Measurements from ENCODE around the gene NASP. TPM values are rescaled to one million over a fixed set of nuclear protein-coding genes. Genes with fewer than 3 reads are reported as not detected.

Gene NASP
- polyA plus RNA-seq, 1 of the 3 experiments (the other 2 are of a cell fraction): 152 TPM

GRCh38 chr1:45629035-45629434 lies 45.2 kb downstream of the NASP start:
- no peaks in the 10 kb centered on the region for H3K9me2 ChIP-seq
- no peak overlapping the region for H3K4me2 ChIP-seq
- peaks cover 18% of the 10 kb centered on the region for H3F3A ChIP-seq (replicated peaks; ENCODE audit: insufficient read depth)
- H3K9ac ChIP-seq: no peak overlapping the region
- no peaks in the 10 kb centered on the region for H3K9me3 ChIP-seq
- peaks cover 53 to 65% of the 10 kb centered on the region in 2 experiments for H3K36me3 ChIP-seq (replicated peaks in 1 of 2; ENCODE audit: control insufficient read depth in 1 of 2, insufficient read depth in 2 of 2, low read length in 1 of 2)
- no peaks in the 10 kb centered on the region for H3K27me3 ChIP-seq (ENCODE audit: insufficient read depth)
- no peak overlapping the region for H2AFZ ChIP-seq (ENCODE audit: low read depth)
- ChIA-PET CTCF (no interaction called here), POLR2A (no interaction called here)
- no peak overlapping the region for H3K4me3 ChIP-seq (ENCODE audit: low read depth in 2 of 2, low read length in 1 of 2)
- DNase-seq: no peak
- H3K4me1 ChIP-seq (ENCODE audit: control insufficient read depth in 1 of 2, insufficient read depth in 2 of 2, low read depth in 1 of 2, low read length in 1 of 2): no peaks in the 10 kb centered on the region; a peak in 1 of 4 replicates
- no peak overlapping the region for H3K27ac ChIP-seq (ENCODE audit: low read depth in 2 of 2, low read length in 1 of 2)
- no peak for TF ChIP-seq ELF1 (IDR thresholded peaks at IDR 0.05)
- no peak for TF ChIP-seq FOSL2 (IDR thresholded peaks at IDR 0.05; ENCODE audit: borderline replicate concordance, low read depth)
- no peak for TF ChIP-seq IRF3 (IDR thresholded peaks at IDR 0.05; ENCODE audit: low read depth, low read length)
- TF ChIP-seq FOXM1 (IDR thresholded peaks at IDR 0.05; ENCODE audit: low read depth): no peak
- no peak for TF ChIP-seq SMC3 (IDR thresholded peaks at IDR 0.05; ENCODE audit: low read depth, low read length)
- TF ChIP-seq SIN3A (IDR thresholded peaks at IDR 0.05; ENCODE audit: borderline replicate concordance, low read depth, low read length): no peak
- no peak for TF ChIP-seq POLR2AphosphoS5 (IDR thresholded peaks at IDR 0.05; ENCODE audit: low read depth, low read length)
- TF ChIP-seq PBX3 (IDR thresholded peaks at IDR 0.05): no peak
- TF ChIP-seq TAF1 (IDR thresholded peaks at IDR 0.05; ENCODE audit: borderline replicate concordance, low read depth, low read length): no peak
- no peak for TF ChIP-seq RAD21 (IDR thresholded peaks at IDR 0.05; ENCODE audit: low read length)
- TF ChIP-seq NFIC (IDR thresholded peaks at IDR 0.05; ENCODE audit: borderline replicate concordance): no peak
- TF ChIP-seq NRF1 (IDR thresholded peaks at IDR 0.05; ENCODE audit: low read depth, low read length): no peak
- H4K20me1 ChIP-seq (ENCODE audit: insufficient read depth): no peaks in the 10 kb centered on the region
- no peaks in the 10 kb centered on the region for H3K79me2 ChIP-seq (ENCODE audit: insufficient read depth)

- Histone ChIP-seq H3K9me2 (no peaks in the 10 kb centered on the region), H3K27ac (ENCODE audit: low read depth in 2 of 2, low read length in 1 of 2) (no peak overlapping the region), H3K79me2 (ENCODE audit: insufficient read depth) (no peaks in the 10 kb centered on the region), H2AFZ (ENCODE audit: low read depth) (no peak overlapping the region), H3K9me3 (no peaks in the 10 kb centered on the region), H3F3A (replicated peaks; ENCODE audit: insufficient read depth) (peaks cover 15% of the 10 kb centered on the region), H3K27me3 (ENCODE audit: insufficient read depth) (no peaks in the 10 kb centered on the region), H3K9ac (no peak overlapping the region), H3K4me1 (ENCODE audit: control insufficient read depth in 1 of 2, insufficient read depth in 2 of 2, low read depth in 1 of 2, low read length in 1 of 2) (no peaks in the 10 kb centered on the region; a peak in 1 of 4 replicates), H3K4me2 (no peak overlapping the region), H3K4me3 (ENCODE audit: low read depth in 2 of 2, low read length in 1 of 2) (no peak overlapping the region), H4K20me1 (ENCODE audit: insufficient read depth) (no peaks in the 10 kb centered on the region), H3K36me3 (replicated peaks in 1 of 2; ENCODE audit: control insufficient read depth in 1 of 2, insufficient read depth in 2 of 2, low read length in 1 of 2) (peaks cover 65 to 79% of the 10 kb centered on the region in 2 experiments)
- WGBS (ENCODE audit: low lambda C conversion rate): 100% methylated on average over 1 of the region's 1 CpG
- ChIA-PET POLR2A (no interaction called here), CTCF (no interaction called here)
- TF ChIP-seq TEAD4 (IDR thresholded peaks at IDR 0.05; ENCODE audit: borderline replicate concordance, insufficient read depth): no peak
- no peak for TF ChIP-seq TAF1 (IDR thresholded peaks at IDR 0.05; ENCODE audit: borderline replicate concordance, low read depth, low read length)
- no peak for TF ChIP-seq PBX3 (IDR thresholded peaks at IDR 0.05)
- TF ChIP-seq EZH2phosphoT487 (IDR thresholded peaks at IDR 0.05; ENCODE audit: borderline replicate concordance, low read depth): no peak
- TF ChIP-seq RAD21 (IDR thresholded peaks at IDR 0.05; ENCODE audit: low read length): no peak
- TF ChIP-seq USF1 (IDR thresholded peaks at IDR 0.05; ENCODE audit: borderline replicate concordance, low read depth): no peak
- TF ChIP-seq JUND (IDR thresholded peaks at IDR 0.05): no peak
- no peak for TF ChIP-seq RXRA (IDR thresholded peaks at IDR 0.05; ENCODE audit: borderline replicate concordance, low read depth)
- no peak for TF ChIP-seq TCF12 (IDR thresholded peaks at IDR 0.05)
- no peak for TF ChIP-seq FOXJ3 (CRISPR knock-in tag; IDR thresholded peaks at IDR 0.05)
- no peak for TF ChIP-seq YY1 (IDR thresholded peaks at IDR 0.05; ENCODE audit: low read depth)
- no peak for TF ChIP-seq ELF1 (IDR thresholded peaks at IDR 0.05)
- no peak for TF ChIP-seq EP300 (IDR thresholded peaks at IDR 0.05; ENCODE audit: borderline replicate concordance in 1 of 2, low read depth in 1 of 2, low read length in 1 of 2)
- no peak for TF ChIP-seq MAX (IDR thresholded peaks at IDR 0.05; ENCODE audit: low read depth)
- no peak for TF ChIP-seq SIN3A (IDR thresholded peaks at IDR 0.05; ENCODE audit: borderline replicate concordance, low read depth, low read length)
- no peak for TF ChIP-seq GABPA (IDR thresholded peaks at IDR 0.05; ENCODE audit: low read depth)
- TF ChIP-seq RCOR1 (IDR thresholded peaks at IDR 0.05; ENCODE audit: low read length): no peak
- no peak for TF ChIP-seq SMC3 (IDR thresholded peaks at IDR 0.05; ENCODE audit: low read depth, low read length)
- no peak for TF ChIP-seq CHD2 (IDR thresholded peaks at IDR 0.05; ENCODE audit: low read length, partially characterized antibody)
- no peak for DNase-seq
Observed at GRCh38 chr1:45630429-45630828, 46.6 kb downstream of the NASP start.
